ENCODE data around the gene FOXI2. TPM values are rescaled to one million over a fixed set of nuclear protein-coding genes. Genes with fewer than 3 reads are reported as not detected.

Gene FOXI2
- total RNA-seq, 4 donors from 2014 or later: 0.14 to 1.3 TPM; not detected in 2

DNA sequence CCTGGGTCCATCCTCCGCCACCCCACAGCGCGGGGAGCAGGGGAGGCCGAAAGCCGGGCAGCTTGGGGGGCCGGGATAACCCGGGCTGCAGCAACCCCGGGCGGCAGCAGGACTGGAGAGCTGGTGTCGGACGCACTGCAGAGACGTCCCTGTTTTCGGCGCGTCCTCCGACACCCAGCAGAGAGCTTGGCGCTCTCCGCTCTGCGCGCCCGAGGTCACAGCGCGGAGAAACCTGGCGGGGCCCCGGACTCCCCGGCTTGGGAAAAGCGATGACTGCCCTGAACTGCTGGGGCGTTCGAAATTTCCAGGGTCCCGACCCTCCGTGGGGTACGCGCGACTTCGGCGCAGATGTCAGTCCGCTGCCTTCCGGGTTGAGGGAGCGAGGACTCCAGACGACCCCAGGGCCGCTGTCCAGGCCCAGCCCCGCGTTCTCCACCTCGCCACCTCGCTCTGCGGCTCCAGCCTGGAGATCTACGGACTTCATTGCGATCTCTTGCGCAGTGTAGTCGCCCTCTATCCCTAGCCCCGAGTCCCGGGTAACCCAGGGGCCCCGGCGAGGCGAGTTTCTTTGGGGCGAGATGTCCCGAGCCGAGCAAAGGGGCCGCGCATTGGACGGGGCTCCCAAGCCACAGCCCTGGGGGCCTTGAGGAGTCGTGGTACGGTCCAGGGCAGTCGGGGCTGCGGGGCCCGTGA lies 617 bp upstream of the FOXI2 start:
- intact Hi-C loops (cut with DNase I; ENCODE audit: low total_unique reads): no loop called here
- TF ChIP-seq POLR2A (IDR thresholded peaks at IDR 0.05): no peak
- no peak for TF ChIP-seq CTCF (IDR thresholded peaks at IDR 0.05)
- H3K27ac ChIP-seq: no peak overlapping the region

DNA sequence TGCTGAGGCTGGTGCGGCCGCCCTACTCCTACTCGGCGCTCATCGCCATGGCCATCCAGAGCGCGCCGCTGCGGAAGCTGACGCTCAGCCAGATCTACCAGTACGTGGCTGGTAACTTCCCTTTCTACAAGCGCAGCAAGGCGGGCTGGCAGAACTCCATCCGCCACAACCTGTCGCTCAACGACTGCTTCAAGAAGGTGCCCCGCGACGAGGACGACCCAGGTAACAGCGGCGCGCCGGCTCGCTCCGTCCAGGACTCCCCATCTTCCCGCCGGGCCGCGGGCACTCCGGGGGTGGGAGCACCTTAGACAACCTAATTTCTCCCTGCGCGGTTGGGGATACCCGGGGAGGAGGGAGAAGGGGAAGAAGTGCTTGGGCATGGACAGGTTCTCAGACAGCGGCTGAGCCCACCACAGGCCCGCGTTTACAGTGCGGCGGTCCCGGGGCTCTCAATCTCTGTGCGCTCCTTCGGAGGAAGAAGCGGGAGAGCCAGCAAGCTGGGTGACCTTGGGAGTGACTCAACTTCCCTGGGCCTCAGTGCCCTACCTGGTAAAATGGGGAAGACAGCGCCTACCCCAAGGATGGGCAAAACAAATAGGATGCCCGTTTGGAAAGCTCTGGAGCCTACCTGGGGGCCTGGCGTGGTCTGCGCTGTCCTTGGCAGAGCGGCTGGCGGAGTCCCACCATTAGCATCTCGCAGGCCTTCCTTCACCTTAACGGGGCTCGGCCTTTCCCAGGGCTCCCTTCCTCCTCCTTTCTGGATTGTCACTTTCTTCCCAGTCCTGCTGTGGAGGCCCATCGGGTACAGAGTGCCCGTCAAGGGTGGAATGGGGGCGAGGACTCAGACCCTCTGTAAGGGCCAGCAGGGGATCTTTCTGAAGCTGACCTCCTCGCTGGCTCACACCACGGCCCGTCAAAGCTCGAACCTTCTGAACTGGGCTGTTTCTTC lies 852 bp downstream of the FOXI2 start:
- H3K4me1 ChIP-seq: no peaks in the 10 kb centered on the region
- TF ChIP-seq POLR2A (IDR thresholded peaks at IDR 0.05): no peak
- no peak for TF ChIP-seq CTCF (IDR thresholded peaks at IDR 0.05)
- no peak overlapping the region for H3K27ac ChIP-seq
- H3K27me3 ChIP-seq: peaks cover 0 to 33% of the 10 kb centered on the region in 2 donors
- H3K36me3 ChIP-seq: no peaks in the 10 kb centered on the region
- H3K4me3 ChIP-seq: no peak overlapping the region
- intact Hi-C loops (cut with DNase I; ENCODE audit: low total_unique reads): no loop called here
- no peak for DNase-seq
- no peaks in the 10 kb centered on the region for H3K9me3 ChIP-seq

More for the DNA sequence above, 617 bp upstream of the FOXI2 start:
- Histone ChIP-seq H3K4me1 (no peaks in the 10 kb centered on the region), H3K9me3 (no peaks in the 10 kb centered on the region), H3K4me3 (no peak overlapping the region), H3K27me3 (peaks cover 0 to 33% of the 10 kb centered on the region in 2 donors), H3K36me3 (no peaks in the 10 kb centered on the region)
- no peak for DNase-seq

DNA sequence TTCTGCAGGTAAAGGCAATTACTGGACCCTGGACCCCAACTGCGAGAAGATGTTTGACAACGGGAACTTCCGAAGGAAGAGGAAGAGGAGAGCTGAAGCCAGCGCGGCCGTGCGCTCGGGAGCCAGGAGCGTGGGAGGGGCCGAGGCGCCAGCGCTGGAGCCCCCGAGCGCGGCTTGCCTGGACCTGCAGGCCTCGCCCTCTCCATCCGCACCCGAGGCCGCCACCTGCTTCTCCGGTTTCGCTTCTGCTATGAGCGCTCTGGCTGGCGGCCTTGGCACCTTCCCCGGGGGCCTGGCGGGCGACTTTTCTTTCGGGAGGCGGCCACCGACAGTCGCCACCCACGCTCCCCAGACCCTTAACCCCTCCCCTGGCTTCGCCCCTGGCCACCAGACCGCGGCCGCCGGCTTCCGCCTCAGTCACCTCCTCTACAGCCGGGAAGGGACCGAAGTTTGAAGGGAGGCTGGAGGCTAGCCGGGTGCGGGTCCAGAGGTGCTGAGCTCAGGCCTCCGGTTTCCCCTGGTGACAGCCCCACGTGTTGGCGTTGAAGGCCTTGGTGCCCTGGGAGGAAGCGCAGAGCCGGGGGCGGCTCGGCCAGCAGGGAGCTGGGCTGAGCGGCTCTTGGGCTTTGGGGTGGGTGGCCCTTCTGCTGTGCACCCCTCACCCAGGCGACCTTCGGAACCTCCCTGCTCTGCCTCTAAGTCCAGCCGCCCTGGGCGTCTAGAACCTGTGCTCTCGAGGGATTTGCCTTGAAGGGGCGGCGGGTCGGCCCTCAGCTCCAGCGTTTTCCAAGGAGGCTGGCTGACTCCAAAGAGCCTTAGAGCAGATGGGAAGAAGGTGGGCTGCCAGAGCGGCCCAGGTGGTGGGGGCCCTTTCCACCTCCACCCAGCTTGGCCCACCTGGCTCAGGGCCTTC lies 1.8 kb downstream of the FOXI2 start:
- intact Hi-C loops (cut with DNase I; ENCODE audit: low total_unique reads): no loop called here
- no peaks in the 10 kb centered on the region for H3K36me3 ChIP-seq
- no peak overlapping the region for H3K27ac ChIP-seq
- no peak for TF ChIP-seq CTCF (IDR thresholded peaks at IDR 0.05)
- no peak for TF ChIP-seq POLR2A (IDR thresholded peaks at IDR 0.05)
- no peaks in the 10 kb centered on the region for H3K4me1 ChIP-seq
- peaks cover 0 to 33% of the 10 kb centered on the region in 2 donors for H3K27me3 ChIP-seq
- no peaks in the 10 kb centered on the region for H3K9me3 ChIP-seq
- no peak for DNase-seq
- no peak overlapping the region for H3K4me3 ChIP-seq

GRCh38 chr10:127739908-127740307 lies 2.9 kb downstream of the FOXI2 start:
- Histone ChIP-seq H3K27me3 (peaks cover 0 to 29% of the 10 kb centered on the region in 2 donors), H3K27ac (no peak overlapping the region), H3K36me3 (no peaks in the 10 kb centered on the region), H3K4me3 (no peak overlapping the region), H3K4me1 (no peaks in the 10 kb centered on the region), H3K9me3 (no peaks in the 10 kb centered on the region)
- TF ChIP-seq CTCF (IDR thresholded peaks at IDR 0.05): no peak
- intact Hi-C loops (cut with DNase I; ENCODE audit: low total_unique reads): no loop called here
- no peak for DNase-seq
